Measurements from ENCODE around the gene PRR3. TPM values are rescaled to one million over a fixed set of nuclear protein-coding genes. Genes with fewer than 3 reads are reported as not detected.

Gene PRR3
- total and polyA plus RNA-seq, 9 of the 15 experiments (the other 6 are each of a cell fraction or from before 2014, with no cell fraction given) = 23.5 to 59.6 (median 28.8) TPM

DNA sequence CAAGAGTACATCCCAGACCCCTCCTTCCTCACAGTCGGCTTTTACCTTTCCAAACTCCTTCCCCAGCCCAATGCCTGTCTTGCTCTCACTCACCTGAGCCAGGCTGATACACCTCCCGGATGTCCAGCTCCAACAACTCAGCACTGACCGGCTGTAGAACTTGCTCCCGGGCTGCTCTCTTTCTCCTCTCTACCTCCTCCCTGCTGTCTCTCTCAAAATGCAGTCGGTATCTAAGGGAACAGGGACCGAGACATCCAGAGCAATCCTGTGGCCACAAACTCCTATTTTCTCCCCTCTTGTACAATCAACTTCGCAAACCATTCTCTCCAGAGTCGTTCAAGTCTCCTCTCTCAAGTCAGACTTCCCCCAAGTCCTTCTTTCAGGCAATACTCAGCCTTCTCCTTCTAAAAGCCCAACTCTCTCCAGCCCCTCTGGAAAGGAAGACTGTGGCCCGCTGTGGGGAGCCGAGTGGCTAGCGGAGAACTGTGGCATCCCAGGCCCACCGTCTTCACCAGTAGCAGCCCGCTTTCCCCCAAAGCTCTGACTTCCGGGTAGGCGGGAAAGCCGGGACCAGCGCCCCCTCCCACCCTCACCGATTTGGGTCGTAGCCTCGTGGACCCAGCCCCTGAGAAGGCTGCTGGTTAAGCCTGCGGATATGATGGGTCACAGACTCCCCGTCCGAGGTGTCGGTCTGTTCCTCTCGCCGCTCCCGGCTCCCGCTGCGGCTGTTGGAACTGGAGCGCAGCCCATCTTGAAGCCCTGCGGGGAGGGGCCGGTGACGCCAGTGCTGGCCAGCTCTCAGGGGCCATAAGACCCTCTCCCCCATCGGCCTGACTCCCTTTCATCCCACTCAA, 1.9 kb upstream of the PRR3 start (continued):
- TF ChIP-seq, protein P1, sequence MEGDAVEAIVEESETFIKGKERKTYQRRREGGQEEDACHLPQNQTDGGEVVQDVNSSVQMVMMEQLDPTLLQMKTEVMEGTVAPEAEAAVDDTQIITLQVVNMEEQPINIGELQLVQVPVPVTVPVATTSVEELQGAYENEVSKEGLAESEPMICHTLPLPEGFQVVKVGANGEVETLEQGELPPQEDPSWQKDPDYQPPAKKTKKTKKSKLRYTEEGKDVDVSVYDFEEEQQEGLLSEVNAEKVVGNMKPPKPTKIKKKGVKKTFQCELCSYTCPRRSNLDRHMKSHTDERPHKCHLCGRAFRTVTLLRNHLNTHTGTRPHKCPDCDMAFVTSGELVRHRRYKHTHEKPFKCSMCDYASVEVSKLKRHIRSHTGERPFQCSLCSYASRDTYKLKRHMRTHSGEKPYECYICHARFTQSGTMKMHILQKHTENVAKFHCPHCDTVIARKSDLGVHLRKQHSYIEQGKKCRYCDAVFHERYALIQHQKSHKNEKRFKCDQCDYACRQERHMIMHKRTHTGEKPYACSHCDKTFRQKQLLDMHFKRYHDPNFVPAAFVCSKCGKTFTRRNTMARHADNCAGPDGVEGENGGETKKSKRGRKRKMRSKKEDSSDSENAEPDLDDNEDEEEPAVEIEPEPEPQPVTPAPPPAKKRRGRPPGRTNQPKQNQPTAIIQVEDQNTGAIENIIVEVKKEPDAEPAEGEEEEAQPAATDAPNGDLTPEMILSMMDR (IDR thresholded peaks at IDR 0.05 in 2 of 3, conservative IDR thresholded peaks at IDR 0.05 in 1 of 3; ENCODE audit: insufficient read depth in 2 of 3, low read depth in 1 of 3, low read length in 3 of 3) = no peak
- TF ChIP-seq ZSCAN32 (CRISPR knock-in tag; IDR thresholded peaks at IDR 0.05) = no peak
- TF ChIP-seq SMAD3 (CRISPR knock-in tag; conservative IDR thresholded peaks at IDR 0.05) = no peak
- TF ChIP-seq GTF2B (IDR thresholded peaks at IDR 0.05; ENCODE audit: extremely low read depth, insufficient read length) = no peak
- no peak for TF ChIP-seq RUNX1 (IDR thresholded peaks at IDR 0.05; ENCODE audit: low read depth)
- no peak for TF ChIP-seq FOXA3 (CRISPR knock-in tag; conservative IDR thresholded peaks at IDR 0.05 in 1 of 2, IDR thresholded peaks at IDR 0.05 in 1 of 2)
- TF ChIP-seq, protein P2, sequence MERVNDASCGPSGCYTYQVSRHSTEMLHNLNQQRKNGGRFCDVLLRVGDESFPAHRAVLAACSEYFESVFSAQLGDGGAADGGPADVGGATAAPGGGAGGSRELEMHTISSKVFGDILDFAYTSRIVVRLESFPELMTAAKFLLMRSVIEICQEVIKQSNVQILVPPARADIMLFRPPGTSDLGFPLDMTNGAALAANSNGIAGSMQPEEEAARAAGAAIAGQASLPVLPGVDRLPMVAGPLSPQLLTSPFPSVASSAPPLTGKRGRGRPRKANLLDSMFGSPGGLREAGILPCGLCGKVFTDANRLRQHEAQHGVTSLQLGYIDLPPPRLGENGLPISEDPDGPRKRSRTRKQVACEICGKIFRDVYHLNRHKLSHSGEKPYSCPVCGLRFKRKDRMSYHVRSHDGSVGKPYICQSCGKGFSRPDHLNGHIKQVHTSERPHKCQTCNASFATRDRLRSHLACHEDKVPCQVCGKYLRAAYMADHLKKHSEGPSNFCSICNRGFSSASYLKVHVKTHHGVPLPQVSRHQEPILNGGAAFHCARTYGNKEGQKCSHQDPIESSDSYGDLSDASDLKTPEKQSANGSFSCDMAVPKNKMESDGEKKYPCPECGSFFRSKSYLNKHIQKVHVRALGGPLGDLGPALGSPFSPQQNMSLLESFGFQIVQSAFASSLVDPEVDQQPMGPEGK (CRISPR knock-in tag; IDR thresholded peaks at IDR 0.05; ENCODE audit: borderline replicate concordance) = no peak
- no peak for TF ChIP-seq MCM7 (IDR thresholded peaks at IDR 0.05)
- TF ChIP-seq POLR2AphosphoS5 (IDR thresholded peaks at IDR 0.05; ENCODE audit: control insufficient read depth, insufficient read depth, low read depth, low read length) = no peak
- no peak for TF ChIP-seq ZNF431 (CRISPR knock-in tag; IDR thresholded peaks at IDR 0.05)
- no peak for TF ChIP-seq TCF15 (CRISPR knock-in tag; IDR thresholded peaks at IDR 0.05)
- TF ChIP-seq EP300 (IDR thresholded peaks at IDR 0.05; ENCODE audit: low read length) = no peak
- TF ChIP-seq ZNF316 (IDR thresholded peaks at IDR 0.05) = no peak
- no peak for TF ChIP-seq PHB2 (IDR thresholded peaks at IDR 0.05; ENCODE audit: low read depth)
- TF ChIP-seq MYNN (IDR thresholded peaks at IDR 0.05) = peak; percentile 50
- TF ChIP-seq MYNN (CRISPR knock-in tag; IDR thresholded peaks at IDR 0.05) = no peak
- TF ChIP-seq SPI1 (IDR thresholded peaks at IDR 0.05; ENCODE audit: borderline replicate concordance, low read depth, low read length) = no peak
- TF ChIP-seq KAT7 (CRISPR knock-in tag; IDR thresholded peaks at IDR 0.05; ENCODE audit: borderline replicate concordance) = 0 out of 2 replicates have a peak, but pooled peaks have one; percentile 51
- no peak for TF ChIP-seq MEF2D (tag; conservative IDR thresholded peaks at IDR 0.05; ENCODE audit: low read depth)
- no peak for TF ChIP-seq RBM15 (IDR thresholded peaks at IDR 0.05; ENCODE audit: insufficient read depth, low read length)
- TF ChIP-seq L3MBTL2 (IDR thresholded peaks at IDR 0.05) = peak; percentile 35; the same call in 1 of the 2 replicates
- peak; percentile 17; the same call in 1 of the 2 replicates for TF ChIP-seq HDGF (IDR thresholded peaks at IDR 0.05)
- TF ChIP-seq ZNF143 (CRISPR knock-in tag; IDR thresholded peaks at IDR 0.05) = no peak
- TF ChIP-seq ATF7 (IDR thresholded peaks at IDR 0.05) = no peak
- TF ChIP-seq KHSRP (IDR thresholded peaks at IDR 0.05) = no peak
